Measurements from ENCODE around the gene EMC8.

Gene EMC8

DNA sequence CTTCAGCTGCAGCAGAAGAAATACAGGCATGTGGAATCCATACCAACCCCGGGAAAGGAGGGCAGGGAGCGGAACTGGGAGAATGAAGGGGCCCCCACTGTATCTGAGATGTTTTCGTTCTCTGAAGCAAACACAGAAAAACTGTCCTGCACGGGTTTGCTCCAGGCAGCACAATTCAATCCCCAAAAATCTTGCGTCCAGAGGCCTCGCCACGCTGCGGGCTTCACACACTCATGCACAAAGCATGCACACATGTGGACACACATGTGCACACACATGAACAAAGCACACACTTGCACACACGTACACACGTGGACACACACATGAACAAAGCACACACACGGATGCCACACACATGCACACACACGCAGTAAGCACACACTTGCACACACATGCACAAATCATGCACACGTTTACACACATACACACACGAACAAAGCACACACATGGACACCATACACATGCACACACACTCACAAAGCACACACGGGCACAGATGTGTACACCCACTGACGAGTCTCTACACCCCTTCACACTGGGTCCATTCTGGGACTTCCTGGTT lies 27.4 kb upstream of the EMC8 start:
- no peak overlapping the region for H3K4me3 ChIP-seq (ENCODE audit: low read depth, low read length)
- H3K27me3 ChIP-seq (ENCODE audit: insufficient read depth, low read depth, severe bottlenecking), result no peaks in the 10 kb centered on the region
- DNase-seq, result no peak
- TF ChIP-seq, protein P1, sequence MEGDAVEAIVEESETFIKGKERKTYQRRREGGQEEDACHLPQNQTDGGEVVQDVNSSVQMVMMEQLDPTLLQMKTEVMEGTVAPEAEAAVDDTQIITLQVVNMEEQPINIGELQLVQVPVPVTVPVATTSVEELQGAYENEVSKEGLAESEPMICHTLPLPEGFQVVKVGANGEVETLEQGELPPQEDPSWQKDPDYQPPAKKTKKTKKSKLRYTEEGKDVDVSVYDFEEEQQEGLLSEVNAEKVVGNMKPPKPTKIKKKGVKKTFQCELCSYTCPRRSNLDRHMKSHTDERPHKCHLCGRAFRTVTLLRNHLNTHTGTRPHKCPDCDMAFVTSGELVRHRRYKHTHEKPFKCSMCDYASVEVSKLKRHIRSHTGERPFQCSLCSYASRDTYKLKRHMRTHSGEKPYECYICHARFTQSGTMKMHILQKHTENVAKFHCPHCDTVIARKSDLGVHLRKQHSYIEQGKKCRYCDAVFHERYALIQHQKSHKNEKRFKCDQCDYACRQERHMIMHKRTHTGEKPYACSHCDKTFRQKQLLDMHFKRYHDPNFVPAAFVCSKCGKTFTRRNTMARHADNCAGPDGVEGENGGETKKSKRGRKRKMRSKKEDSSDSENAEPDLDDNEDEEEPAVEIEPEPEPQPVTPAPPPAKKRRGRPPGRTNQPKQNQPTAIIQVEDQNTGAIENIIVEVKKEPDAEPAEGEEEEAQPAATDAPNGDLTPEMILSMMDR (IDR thresholded peaks at IDR 0.05; ENCODE audit: low read depth, low read length), result no peak
- H3K36me3 ChIP-seq, result no peaks in the 10 kb centered on the region
- H3K9me3 ChIP-seq (ENCODE audit: severe bottlenecking), result no peaks in the 10 kb centered on the region
- H3K27ac ChIP-seq, result no peak overlapping the region

DNA sequence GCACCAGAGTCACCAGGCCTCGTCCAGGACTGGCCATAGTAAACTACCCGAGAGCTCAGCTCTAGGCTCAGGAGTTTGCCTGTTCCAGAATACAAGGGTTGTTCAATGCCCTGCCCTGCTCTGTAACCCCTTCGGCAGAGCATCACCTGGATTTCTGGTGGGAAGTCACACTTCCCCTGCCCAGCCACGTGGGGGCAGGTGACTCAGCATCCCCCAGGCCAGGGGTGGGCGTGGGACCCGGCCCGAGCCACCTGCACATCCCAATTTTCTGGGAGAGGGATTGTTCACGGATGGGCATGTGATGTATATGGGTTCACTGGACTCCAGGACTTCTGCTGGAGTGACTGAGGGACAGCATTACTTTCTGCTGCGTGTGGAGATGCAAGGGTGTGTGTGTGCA lies 26.0 kb upstream of the EMC8 start:
- TF ChIP-seq, protein P1 (IDR thresholded peaks at IDR 0.05; ENCODE audit: low read depth, low read length), result peak; percentile 34; the same call in 1 of the 2 replicates
- H3K36me3 ChIP-seq, result no peaks in the 10 kb centered on the region
- H3K4me3 ChIP-seq (ENCODE audit: low read depth, low read length), result no peak overlapping the region
- H3K9me3 ChIP-seq (ENCODE audit: severe bottlenecking), result no peaks in the 10 kb centered on the region
- H3K27ac ChIP-seq, result no peak overlapping the region
- no peaks in the 10 kb centered on the region for H3K27me3 ChIP-seq (ENCODE audit: insufficient read depth, low read depth, severe bottlenecking)
- no peak for DNase-seq

DNA sequence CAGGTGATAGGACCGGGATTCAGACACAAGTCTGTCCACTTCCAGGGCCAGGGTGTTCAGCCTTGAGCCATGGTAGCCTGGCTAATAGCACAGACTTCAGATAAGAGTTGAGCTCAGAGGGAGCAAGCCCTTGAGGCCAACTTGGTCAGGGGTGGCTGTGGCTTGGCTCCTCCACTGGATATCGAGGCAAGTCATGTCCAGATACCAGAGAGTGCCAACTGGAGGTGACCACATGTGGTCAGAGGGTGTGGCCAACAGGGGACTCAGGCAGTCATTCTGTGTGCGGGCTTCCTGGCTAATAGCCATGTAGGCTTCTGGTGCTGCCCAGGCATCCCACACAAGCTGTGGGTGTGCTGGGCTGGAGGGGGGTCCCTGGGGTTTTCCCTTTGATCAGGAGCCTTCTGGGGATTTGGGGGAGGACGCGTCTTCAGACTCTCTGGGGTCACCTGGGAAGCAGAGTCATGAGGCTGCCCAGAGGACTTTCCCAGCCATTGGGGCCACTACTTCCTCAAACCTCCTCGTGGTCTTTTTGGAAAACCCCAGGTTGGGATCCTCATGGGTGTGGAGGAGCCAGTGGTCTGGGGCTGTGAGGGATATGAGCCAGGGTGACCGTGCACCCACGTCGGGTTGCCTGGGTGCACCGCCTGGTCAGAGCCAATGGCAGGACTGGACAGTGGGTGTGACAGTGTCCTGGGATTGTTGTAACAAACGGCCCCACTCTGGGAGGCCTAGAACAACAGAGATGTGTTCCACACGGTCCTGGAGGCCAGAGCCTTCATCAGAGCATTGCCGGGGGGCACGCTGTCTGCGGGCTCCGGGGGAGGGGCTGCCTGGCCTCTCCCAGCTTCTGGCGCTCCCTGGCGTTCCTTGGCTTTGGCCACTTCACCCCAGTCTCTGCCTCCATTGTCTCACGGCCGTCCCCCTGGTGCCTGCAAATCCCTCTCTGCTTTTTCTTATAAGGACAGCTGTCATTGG lies 25.1 kb upstream of the EMC8 start:
- no peaks in the 10 kb centered on the region for H3K36me3 ChIP-seq
- no peak overlapping the region for H3K27ac ChIP-seq
- DNase-seq, result peak; percentile 16
- H3K27me3 ChIP-seq (ENCODE audit: insufficient read depth, low read depth, severe bottlenecking), result no peaks in the 10 kb centered on the region
- H3K9me3 ChIP-seq (ENCODE audit: severe bottlenecking), result no peaks in the 10 kb centered on the region
- no peak overlapping the region for H3K4me3 ChIP-seq (ENCODE audit: low read depth, low read length)
- TF ChIP-seq, protein P1 (IDR thresholded peaks at IDR 0.05; ENCODE audit: low read depth, low read length), result no peak

DNA sequence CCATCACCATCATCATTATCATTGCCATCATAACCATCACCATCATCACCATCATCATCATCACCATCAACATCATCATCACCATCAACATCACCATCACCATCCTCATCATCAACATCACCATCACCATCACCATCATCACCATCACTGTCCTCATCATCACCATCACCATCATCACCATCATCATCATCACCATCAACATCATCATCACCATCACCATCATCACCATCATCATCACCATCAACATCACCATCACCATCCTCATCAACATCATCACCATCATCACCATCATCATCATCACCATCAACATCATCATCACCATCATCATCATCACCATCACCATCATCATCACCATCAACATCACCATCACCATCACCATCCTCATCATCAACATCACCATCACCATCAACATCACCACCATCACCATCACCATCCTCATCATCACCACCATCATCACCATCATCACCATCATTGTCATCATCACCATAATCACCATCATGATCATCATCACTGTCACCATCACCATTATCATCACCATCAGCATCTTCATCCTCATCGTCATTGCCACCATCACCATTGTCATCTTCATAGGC lies 24.1 kb upstream of the EMC8 start:
- DNase-seq, result no peak
- Histone ChIP-seq H3K4me3 (ENCODE audit: low read depth, low read length) (no peak overlapping the region), H3K27me3 (ENCODE audit: insufficient read depth, low read depth, severe bottlenecking) (no peaks in the 10 kb centered on the region), H3K27ac (no peak overlapping the region), H3K36me3 (no peaks in the 10 kb centered on the region), H3K9me3 (ENCODE audit: severe bottlenecking) (no peaks in the 10 kb centered on the region)
- TF ChIP-seq, protein P1 (IDR thresholded peaks at IDR 0.05; ENCODE audit: low read depth, low read length), result no peak

DNA sequence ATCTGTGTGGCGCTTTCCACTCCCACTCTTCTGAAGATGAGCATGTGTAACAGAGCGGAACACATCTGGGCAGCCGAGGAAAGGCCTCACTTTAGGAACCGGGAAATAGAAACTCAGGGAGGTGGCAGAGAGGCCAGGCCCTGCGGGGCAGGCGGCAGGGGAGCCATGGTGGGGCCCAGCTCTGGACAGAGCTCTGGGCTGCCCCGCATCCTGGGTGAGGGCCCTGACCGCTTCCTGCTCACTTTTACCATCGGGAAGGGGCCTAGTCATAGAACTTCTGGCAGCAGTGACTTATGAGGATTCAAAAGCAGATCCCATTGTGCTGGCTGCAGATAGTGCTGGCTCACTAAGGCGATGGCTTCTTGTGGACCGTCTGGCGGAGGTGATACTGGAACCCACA lies 22.8 kb upstream of the EMC8 start:
- no peaks in the 10 kb centered on the region for H3K9me3 ChIP-seq (ENCODE audit: severe bottlenecking)
- DNase-seq, result no peak
- no peak overlapping the region for H3K27ac ChIP-seq
- TF ChIP-seq, protein P1 (IDR thresholded peaks at IDR 0.05; ENCODE audit: low read depth, low read length), result no peak
- H3K4me3 ChIP-seq (ENCODE audit: low read depth, low read length), result no peak overlapping the region
- no peaks in the 10 kb centered on the region for H3K27me3 ChIP-seq (ENCODE audit: insufficient read depth, low read depth, severe bottlenecking)
- no peaks in the 10 kb centered on the region for H3K36me3 ChIP-seq
